Left ventricle myocardium inferior (tissue), 1 donor: ENCODE data around the gene TCF3. TPM values are rescaled to one million over a fixed set of nuclear protein-coding genes. Genes with fewer than 3 reads are reported as not detected.

Experiments used
- DNase-seq: peaks from one replicate; pipeline ENCODE4 v3.0.0-alpha.2; 2020
- H3K27ac ChIP-seq: fragments of 200-600 bp; replicated peaks from 2 replicates; pipeline ENCODE4 v1.8.0; 2021
- H3K27me3 ChIP-seq: fragments of 200-600 bp; 2 replicates; pipeline ENCODE4 v1.8.0; 2021; ENCODE audit warnings: low read depth
- H3K36me3 ChIP-seq: fragments of 200-600 bp; 2 replicates; pipeline ENCODE4 v1.8.0; 2021
- H3K4me1 ChIP-seq: fragments of 200-600 bp; 2 replicates; pipeline ENCODE4 v1.8.0; 2021
- H3K4me3 ChIP-seq: fragments of 200-600 bp; 2 replicates; pipeline ENCODE4 v1.8.0; 2021; ENCODE audit warnings: mild to moderate bottlenecking, moderate library complexity
- H3K9me3 ChIP-seq: fragments of 200-600 bp; replicated peaks from 2 replicates; pipeline ENCODE4 v1.8.0; 2021
- CTCF ChIP-seq: fragments of 200-600 bp; IDR thresholded peaks from 2 replicates; pipeline ENCODE4 v1.8.0; 2021; ENCODE audit warnings: antibody characterized with exemption, mild to moderate bottlenecking, borderline replicate concordance
- intact Hi-C: fragments of 100-400 bp; cut with micrococcal nuclease; formaldehyde crosslinking; loops from one replicate; pipeline ENCODE4 v1.11.0; 2022
- total RNA-seq: library from RNA; stranded (reverse); fragmentation: NEBNext Ultra II Directional; extraction: Animal tissue kit (Norgen Biotek cat#: 25700); gene quantifications from one replicate; pipeline ENCODE4 v1.2.1, GENCODE V29; 2021
- donor health status: DM: no; HTN: yes; CAD: no; lungs with severe emphysema.

Gene TCF3
- total RNA-seq, 1 donor from 2014 or later = 18.4 TPM

DNA sequence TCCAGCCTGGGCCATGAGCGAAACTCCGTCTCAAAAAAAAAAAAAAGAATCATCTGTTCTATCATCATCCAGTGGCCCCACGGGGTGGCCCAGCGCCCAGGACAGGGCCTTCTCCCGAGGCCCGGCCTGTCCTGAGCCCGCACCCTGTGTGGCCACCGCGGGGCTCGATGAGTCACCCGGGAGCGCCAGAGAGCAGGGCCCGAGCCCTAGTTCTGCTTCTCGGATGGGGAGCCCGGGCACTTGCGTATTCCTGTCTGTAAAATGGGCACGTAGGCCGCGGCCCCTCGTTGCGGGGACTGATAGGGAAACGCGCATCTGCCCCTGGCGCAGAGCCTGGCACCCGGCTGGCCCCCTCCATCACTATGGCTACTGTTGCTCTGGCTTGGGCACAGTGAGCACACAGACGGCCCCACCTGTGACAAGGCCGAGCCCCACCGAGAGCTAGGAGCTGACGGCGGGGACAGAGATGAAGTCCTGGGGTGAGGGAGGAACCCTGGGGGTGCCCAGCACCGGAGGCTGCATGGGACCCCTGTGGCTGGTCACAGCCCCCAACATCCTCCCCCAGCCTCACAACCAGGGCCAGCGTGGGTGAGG is 25.9 kb downstream of the TCF3 start:
- Histone ChIP-seq H3K36me3 (peaks cover 18% of the 10 kb centered on the region), H3K9me3 (no peaks in the 10 kb centered on the region), H3K27me3 (no peaks in the 10 kb centered on the region), H3K27ac (no peak overlapping the region), H3K4me1 (no peaks in the 10 kb centered on the region), H3K4me3 (no peak overlapping the region)
- intact Hi-C loops = no loop called here
- no peak for DNase-seq
- TF ChIP-seq CTCF = no peak

DNA sequence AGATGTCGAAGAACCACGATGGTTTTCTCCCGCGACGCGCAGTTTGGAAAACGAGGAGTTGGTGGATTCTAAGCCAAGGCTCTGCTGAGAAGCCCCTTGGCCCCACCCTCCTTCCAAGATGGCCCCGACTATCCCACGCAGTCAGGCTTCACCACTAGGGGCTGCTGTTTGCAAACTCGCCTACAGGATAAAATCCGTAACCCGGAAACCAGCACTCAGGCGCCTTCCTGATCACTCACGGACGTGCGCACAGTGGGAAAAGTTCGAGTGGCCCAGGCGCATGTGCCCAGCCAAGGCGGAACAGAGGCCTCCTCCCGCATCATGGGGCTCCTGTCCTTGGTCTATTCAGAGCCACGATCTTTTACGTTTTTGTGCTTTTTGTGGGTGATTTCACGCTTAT is 28.0 kb downstream of the TCF3 start:
- intact Hi-C loops = no loop called here
- peak; percentile 31 for DNase-seq
- no peaks in the 10 kb centered on the region for H3K27me3 ChIP-seq
- no peak overlapping the region for H3K4me3 ChIP-seq
- no peaks in the 10 kb centered on the region for H3K4me1 ChIP-seq
- H3K27ac ChIP-seq = no peak overlapping the region
- TF ChIP-seq CTCF = peak; percentile 59
- peaks cover 34% of the 10 kb centered on the region for H3K36me3 ChIP-seq
- no peaks in the 10 kb centered on the region for H3K9me3 ChIP-seq

GRCh38 chr19:1622541-1622940 is 29.9 kb downstream of the TCF3 start:
- TF ChIP-seq CTCF = no peak
- intact Hi-C loops = no loop called here
- H3K4me3 ChIP-seq = no peak overlapping the region
- no peak overlapping the region for H3K27ac ChIP-seq
- peaks cover 12% of the 10 kb centered on the region for H3K4me1 ChIP-seq
- no peak for DNase-seq
- no peaks in the 10 kb centered on the region for H3K27me3 ChIP-seq
- H3K9me3 ChIP-seq = no peaks in the 10 kb centered on the region
- peaks cover 45% of the 10 kb centered on the region for H3K36me3 ChIP-seq

GRCh38 chr19:1622007-1622406 is 30.4 kb downstream of the TCF3 start:
- Histone ChIP-seq H3K9me3 (no peaks in the 10 kb centered on the region), H3K4me1 (peaks cover 15% of the 10 kb centered on the region), H3K4me3 (no peak overlapping the region), H3K27me3 (no peaks in the 10 kb centered on the region), H3K27ac (no peak overlapping the region), H3K36me3 (peaks cover 45% of the 10 kb centered on the region)
- no peak for TF ChIP-seq CTCF
- no peak for DNase-seq
- intact Hi-C loops = no loop called here

- Histone ChIP-seq H3K4me3 (no peak overlapping the region), H3K36me3 (peaks cover 45% of the 10 kb centered on the region), H3K27ac (no peak overlapping the region), H3K4me1 (peaks cover 20% of the 10 kb centered on the region), H3K9me3 (no peaks in the 10 kb centered on the region), H3K27me3 (no peaks in the 10 kb centered on the region)
- intact Hi-C loops = no loop called here
- no peak for TF ChIP-seq CTCF
- no peak for DNase-seq
Observed at GRCh38 chr19:1621574-1621973, 30.8 kb downstream of the TCF3 start.
